OCI-LY1 (cell line): Measurements from ENCODE around the gene LTBP2.

ENCODE experiments used
- H2AFZ ChIP-seq: fragments of 200-600 bp; sonication (generic), shearing (Covaris generic); 2 replicates; pipeline ENCODE4 v1.6.0; 2014; ENCODE audit warnings: antibody characterized with exemption, mild to moderate bottlenecking, low read length
- H3F3A ChIP-seq: fragments of 200-600 bp; sonication (generic), shearing (Covaris generic); 2 replicates; pipeline ENCODE4 v1.6.0; 2014; ENCODE audit warnings: mild to moderate bottlenecking, antibody characterized with exemption, low read length, moderate library complexity; ENCODE audit not compliant: insufficient read depth
- H3K27ac ChIP-seq: fragments of 200-600 bp; sonication (generic); 2 replicates; pipeline ENCODE4 v1.5.1; 2014; ENCODE audit warnings: low read length, mixed run types, mild to moderate bottlenecking, low read depth; ENCODE audit not compliant: poor library complexity, severe bottlenecking
- H3K27me3 ChIP-seq: fragments of 200-600 bp; sonication (generic); 2 replicates; pipeline ENCODE4 v1.6.0; 2014; ENCODE audit warnings: antibody characterized with exemption, mild to moderate bottlenecking, low read length, moderate library complexity; ENCODE audit not compliant: insufficient read depth
- H3K36me3 ChIP-seq: fragments of 200-600 bp; sonication (generic); 2 replicates; pipeline ENCODE4 v1.6.1; 2014; ENCODE audit warnings: mild to moderate bottlenecking, antibody characterized with exemption, low read length, moderate library complexity, mixed read lengths; ENCODE audit not compliant: insufficient read depth
- H3K4me1 ChIP-seq: fragments of 200-600 bp; sonication (generic); 2 replicates; pipeline ENCODE4 v1.5.1; 2014; ENCODE audit warnings: mild to moderate bottlenecking, low read length, moderate library complexity; ENCODE audit not compliant: insufficient read depth, severe bottlenecking
- H3K4me2 ChIP-seq: fragments of 200-600 bp; sonication (generic), shearing (Covaris generic); 2 replicates; pipeline ENCODE4 v1.6.1; 2014; ENCODE audit warnings: low read length
- H3K4me3 ChIP-seq: fragments of 200-600 bp; sonication (generic); 2 replicates; pipeline ENCODE4 v1.5.1; 2014; ENCODE audit warnings: low read length, low read depth, mild to moderate bottlenecking, mixed read lengths; ENCODE audit not compliant: poor library complexity, severe bottlenecking
- H3K79me2 ChIP-seq: fragments of 200-600 bp; shearing (Covaris generic); 2 replicates; pipeline ENCODE4 v1.6.1; 2016; ENCODE audit warnings: mixed run types, low read length, mixed read lengths; ENCODE audit not compliant: insufficient read depth
- H3K9ac ChIP-seq: fragments of 200-600 bp; sonication (generic), shearing (Covaris generic); 2 replicates; pipeline ENCODE4 v1.6.1; 2014; ENCODE audit warnings: mild to moderate bottlenecking, low read length, mixed read lengths
- H3K9me2 ChIP-seq: fragments of 200-600 bp; sonication (generic), shearing (Covaris generic); 2 replicates; pipeline ENCODE4 v1.6.1; 2014; ENCODE audit warnings: low read depth, mild to moderate bottlenecking, low read length, mixed read lengths
- H3K9me3 ChIP-seq: fragments of 200-600 bp; shearing (Covaris generic); 2 replicates; pipeline ENCODE4 v1.6.1; 2014; ENCODE audit warnings: low read length, mixed read lengths
- H4K20me1 ChIP-seq: fragments of 200-600 bp; sonication (generic), shearing (Covaris generic); 2 replicates; pipeline ENCODE4 v1.6.0; 2016; ENCODE audit warnings: mild to moderate bottlenecking, low read length; ENCODE audit not compliant: insufficient read depth
- EZH2 ChIP-seq: fragments of 200-600 bp; sonication (generic), shearing (Covaris generic); IDR thresholded peaks from 2 replicates; pipeline ENCODE4 v1.8.0; 2017; ENCODE audit warnings: borderline replicate concordance, mixed run types, mild to moderate bottlenecking, antibody characterized with exemption, low read length, moderate library complexity, mixed read lengths
- TF ChIP-seq, protein P1 (sequence below): fragments of 200-600 bp; sonication (generic), shearing (Covaris generic); IDR thresholded peaks from 2 replicates; pipeline ENCODE4 v1.5.1; 2017; ENCODE audit warnings: mild to moderate bottlenecking, antibody characterized with exemption, low read length, moderate library complexity, mixed read lengths

Gene LTBP2

DNA sequence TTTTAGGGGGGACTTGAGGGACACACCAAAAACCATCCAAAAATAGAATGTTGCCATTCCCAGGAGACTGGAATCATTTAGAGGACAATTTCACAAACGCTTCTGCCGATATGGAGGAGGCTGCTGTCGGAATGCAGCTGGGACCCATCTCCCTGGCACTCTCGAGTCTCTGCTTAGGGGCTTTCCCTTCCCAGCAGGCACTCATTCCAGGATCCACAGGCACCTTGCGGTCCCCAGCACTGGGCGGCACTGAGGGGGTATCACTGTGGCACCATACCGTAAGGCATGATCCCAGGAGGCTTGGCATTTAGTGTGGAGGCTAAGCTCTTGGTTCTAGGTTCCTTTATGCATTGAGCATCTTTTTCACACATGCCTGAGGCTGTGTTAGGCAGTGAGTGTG, 36.6 kb upstream of the LTBP2 start:
- H3F3A ChIP-seq: no peaks in the 10 kb centered on the region
- TF ChIP-seq, protein P1, sequence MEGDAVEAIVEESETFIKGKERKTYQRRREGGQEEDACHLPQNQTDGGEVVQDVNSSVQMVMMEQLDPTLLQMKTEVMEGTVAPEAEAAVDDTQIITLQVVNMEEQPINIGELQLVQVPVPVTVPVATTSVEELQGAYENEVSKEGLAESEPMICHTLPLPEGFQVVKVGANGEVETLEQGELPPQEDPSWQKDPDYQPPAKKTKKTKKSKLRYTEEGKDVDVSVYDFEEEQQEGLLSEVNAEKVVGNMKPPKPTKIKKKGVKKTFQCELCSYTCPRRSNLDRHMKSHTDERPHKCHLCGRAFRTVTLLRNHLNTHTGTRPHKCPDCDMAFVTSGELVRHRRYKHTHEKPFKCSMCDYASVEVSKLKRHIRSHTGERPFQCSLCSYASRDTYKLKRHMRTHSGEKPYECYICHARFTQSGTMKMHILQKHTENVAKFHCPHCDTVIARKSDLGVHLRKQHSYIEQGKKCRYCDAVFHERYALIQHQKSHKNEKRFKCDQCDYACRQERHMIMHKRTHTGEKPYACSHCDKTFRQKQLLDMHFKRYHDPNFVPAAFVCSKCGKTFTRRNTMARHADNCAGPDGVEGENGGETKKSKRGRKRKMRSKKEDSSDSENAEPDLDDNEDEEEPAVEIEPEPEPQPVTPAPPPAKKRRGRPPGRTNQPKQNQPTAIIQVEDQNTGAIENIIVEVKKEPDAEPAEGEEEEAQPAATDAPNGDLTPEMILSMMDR: no peak
- no peak for TF ChIP-seq EZH2
- H3K4me1 ChIP-seq: no peaks in the 10 kb centered on the region
- H3K27ac ChIP-seq: no peak overlapping the region
- H3K9me3 ChIP-seq: no peaks in the 10 kb centered on the region
- no peak overlapping the region for H2AFZ ChIP-seq
- no peaks in the 10 kb centered on the region for H3K36me3 ChIP-seq
- H3K27me3 ChIP-seq: peaks cover 4% of the 10 kb centered on the region; the same call in 1 of the 2 replicates
- no peaks in the 10 kb centered on the region for H4K20me1 ChIP-seq
- no peaks in the 10 kb centered on the region for H3K9me2 ChIP-seq
- H3K4me3 ChIP-seq: no peak overlapping the region
- H3K79me2 ChIP-seq: no peaks in the 10 kb centered on the region
- no peak overlapping the region for H3K4me2 ChIP-seq
- no peak overlapping the region for H3K9ac ChIP-seq

DNA sequence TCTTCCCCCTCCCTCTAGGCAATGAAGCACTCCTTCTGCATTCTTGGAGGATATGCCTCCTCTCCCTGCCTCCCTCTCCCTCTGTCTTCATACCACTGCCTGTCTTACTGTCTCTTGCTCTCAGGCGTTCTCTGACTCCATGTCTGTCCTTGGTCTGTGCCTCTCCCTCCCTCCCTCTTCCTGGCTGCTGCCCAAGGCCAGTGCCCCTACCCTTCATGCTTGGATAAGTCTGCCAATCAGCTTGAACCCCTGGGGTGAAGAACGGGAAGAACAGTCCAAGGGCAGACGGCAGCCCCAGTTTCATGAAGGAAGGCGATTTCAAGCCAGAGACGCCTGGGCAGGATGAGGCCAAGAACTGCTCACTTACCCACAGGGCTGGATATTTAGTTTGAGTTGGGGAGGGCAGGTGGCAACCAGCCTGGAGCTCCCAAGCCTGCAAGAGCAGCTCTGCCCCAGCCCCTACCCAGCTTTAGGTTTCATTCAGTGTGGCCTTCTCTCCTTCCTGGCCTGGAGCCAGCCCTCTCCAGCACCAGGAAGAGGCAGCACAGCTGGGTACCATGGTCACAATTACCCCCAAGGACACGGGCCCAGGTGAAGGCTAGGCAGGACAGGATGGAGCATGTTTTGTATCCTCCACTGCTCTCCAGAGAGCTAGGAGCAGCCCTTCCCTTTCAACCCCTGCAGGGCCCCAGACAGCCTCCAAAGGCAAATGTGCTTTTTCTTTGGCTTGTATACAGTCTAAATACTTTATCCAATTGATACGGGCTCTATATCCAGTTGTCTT, 35.8 kb upstream of the LTBP2 start:
- H3K79me2 ChIP-seq: no peaks in the 10 kb centered on the region
- no peak for TF ChIP-seq EZH2
- TF ChIP-seq, protein P1: no peak
- no peaks in the 10 kb centered on the region for H4K20me1 ChIP-seq
- no peaks in the 10 kb centered on the region for H3K9me2 ChIP-seq
- no peak overlapping the region for H3K27ac ChIP-seq
- H2AFZ ChIP-seq: no peak overlapping the region
- H3K4me2 ChIP-seq: no peak overlapping the region
- H3F3A ChIP-seq: no peaks in the 10 kb centered on the region
- no peak overlapping the region for H3K9ac ChIP-seq
- H3K4me3 ChIP-seq: no peak overlapping the region
- H3K27me3 ChIP-seq: peaks cover 4% of the 10 kb centered on the region; the same call in 1 of the 2 replicates
- H3K4me1 ChIP-seq: no peaks in the 10 kb centered on the region
- no peaks in the 10 kb centered on the region for H3K9me3 ChIP-seq
- no peaks in the 10 kb centered on the region for H3K36me3 ChIP-seq

DNA sequence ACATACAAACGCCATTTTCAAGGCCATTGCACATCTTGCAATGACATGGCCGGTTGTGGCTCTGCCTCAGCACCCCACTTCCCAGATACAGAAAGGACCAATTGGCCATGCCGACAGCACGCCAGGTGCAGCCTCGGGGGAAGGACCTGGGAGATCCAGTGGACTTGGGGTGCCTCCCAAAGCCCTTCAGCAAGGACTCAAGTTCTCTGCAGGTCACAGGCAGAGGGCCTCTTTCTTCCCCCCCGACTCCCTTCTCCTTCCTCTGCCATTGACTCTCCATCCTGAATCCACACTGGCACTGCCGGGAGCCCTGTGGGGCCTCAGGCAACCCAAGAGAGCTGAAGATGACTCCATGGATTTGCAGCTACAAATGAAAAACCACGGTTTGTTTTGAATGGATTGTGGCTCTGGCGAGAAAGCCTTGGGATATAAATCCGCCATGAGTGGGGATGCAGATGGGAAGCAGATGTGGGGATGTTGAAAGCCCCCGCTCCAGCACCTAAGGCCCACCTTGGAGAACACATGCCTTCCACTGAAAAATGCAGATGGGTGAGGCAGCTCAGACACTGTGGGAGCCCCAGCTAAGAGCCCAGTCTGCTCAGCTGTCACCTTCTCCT, 35.1 kb upstream of the LTBP2 start:
- no peak overlapping the region for H3K4me2 ChIP-seq
- no peaks in the 10 kb centered on the region for H3K9me2 ChIP-seq
- H3F3A ChIP-seq: no peaks in the 10 kb centered on the region
- H3K36me3 ChIP-seq: no peaks in the 10 kb centered on the region
- peaks cover 4% of the 10 kb centered on the region; the same call in 1 of the 2 replicates for H3K27me3 ChIP-seq
- no peaks in the 10 kb centered on the region for H3K79me2 ChIP-seq
- no peak for TF ChIP-seq EZH2
- TF ChIP-seq, protein P1: no peak
- no peaks in the 10 kb centered on the region for H3K4me1 ChIP-seq
- H3K9ac ChIP-seq: no peak overlapping the region
- H3K4me3 ChIP-seq: no peak overlapping the region
- H3K27ac ChIP-seq: no peak overlapping the region
- H3K9me3 ChIP-seq: no peaks in the 10 kb centered on the region
- no peaks in the 10 kb centered on the region for H4K20me1 ChIP-seq
- H2AFZ ChIP-seq: no peak overlapping the region
